Ammon's horn (tissue), 1 donor: Measurements from ENCODE around the gene SH2D3C.
"Not testable (repeated sequence)": the region's sequence is repeated elsewhere in the genome, so short reads cannot be mapped to it uniquely, and the experiment has no call there.

Experiments used
- DNase-seq: peaks from one replicate; pipeline ENCODE4 v3.0.0-alpha.2; 2016; ENCODE audit warnings: low spot score

The SH2D3C gene

GRCh38 chr9:127783111-127784008 lies 4.9 kb upstream of the SH2D3C start:
- DNase-seq = no peak

GRCh38 chr9:127781806-127782205 lies 3.3 kb upstream of the SH2D3C start:
- DNase-seq = no peak

- not testable (repeated sequence) for DNase-seq
Measured at GRCh38 chr9:127780909-127781308, 2.4 kb upstream of the SH2D3C start.

- DNase-seq = peak; percentile 75
Measured at GRCh38 chr9:127780126-127780885, 1.8 kb upstream of the SH2D3C start.

- DNase-seq = no peak
Measured at GRCh38 chr9:127779136-127779981, 893 bp upstream of the SH2D3C start.

GRCh38 chr9:127777368-127777980 lies 992 bp downstream of the SH2D3C start:
- DNase-seq = no peak

- no peak for DNase-seq
Measured at GRCh38 chr9:127776924-127777289, 1.6 kb downstream of the SH2D3C start.

- peak; percentile 58 for DNase-seq
Measured at GRCh38 chr9:127776195-127776923, 2.1 kb downstream of the SH2D3C start.

GRCh38 chr9:127773981-127774380 lies 4.5 kb downstream of the SH2D3C start:
- no peak for DNase-seq

- no peak for DNase-seq
Measured at GRCh38 chr9:127773272-127773671, 5.2 kb downstream of the SH2D3C start.

- no peak for DNase-seq
Measured at GRCh38 chr9:127772603-127773002, 5.9 kb downstream of the SH2D3C start.

GRCh38 chr9:127771570-127772189 lies 6.8 kb downstream of the SH2D3C start:
- no peak for DNase-seq

GRCh38 chr9:127770905-127771569 lies 7.4 kb downstream of the SH2D3C start:
- DNase-seq = peak; percentile 98

GRCh38 chr9:127770583-127770904 lies 7.9 kb downstream of the SH2D3C start:
- DNase-seq = no peak

- DNase-seq = no peak
Measured at GRCh38 chr9:127769929-127770582, 8.4 kb downstream of the SH2D3C start.

- DNase-seq = no peak
Measured at GRCh38 chr9:127769101-127769500, 9.4 kb downstream of the SH2D3C start.

GRCh38 chr9:127768698-127769097 lies 9.8 kb downstream of the SH2D3C start:
- no peak for DNase-seq

- DNase-seq = no peak
Measured at GRCh38 chr9:127767909-127768331, 10.5 kb downstream of the SH2D3C start.

- no peak for DNase-seq
Measured at GRCh38 chr9:127767410-127767809, 11.1 kb downstream of the SH2D3C start.

GRCh38 chr9:127765418-127765817 lies 13.0 kb downstream of the SH2D3C start:
- no peak for DNase-seq
